Fibroblast of lung (primary cell): ENCODE results near the gene NCK2. TPM values are rescaled to one million over a fixed set of nuclear protein-coding genes. Genes with fewer than 3 reads are reported as not detected.

Source experiments
- DNase-seq, 2 donors: peaks; one replicate each; pipeline versions ENCODE4 v3.0.0 to v3.0.0-alpha.2; 2010; ENCODE audit warnings: low read depth in 2 of 2
- H2AFZ ChIP-seq: 2 replicates; pipeline ENCODE4 v1.5.1; 2012; ENCODE audit warnings: low read length, control low read depth, inconsistent platforms
- H3K27ac ChIP-seq: 2 replicates; pipeline ENCODE4 v1.5.1; 2011; ENCODE audit warnings: low read length, control low read depth; ENCODE audit not compliant: insufficient read depth
- H3K27me3 ChIP-seq: 2 replicates; pipeline ENCODE4 v1.5.1; 2011; ENCODE audit warnings: mild to moderate bottlenecking, low read length; ENCODE audit not compliant: control insufficient read depth, insufficient read depth
- H3K36me3 ChIP-seq: 2 replicates; pipeline ENCODE4 v1.5.1; 2011; ENCODE audit warnings: low read length; ENCODE audit not compliant: control insufficient read depth, insufficient read depth
- H3K4me1 ChIP-seq: 2 replicates; pipeline ENCODE4 v1.5.1; 2011; ENCODE audit warnings: low read length; ENCODE audit not compliant: control insufficient read depth, insufficient read depth; ENCODE audit errors: extremely low read depth
- H3K4me2 ChIP-seq: 2 replicates; pipeline ENCODE4 v1.5.1; 2011; ENCODE audit warnings: low read length, control low read depth; ENCODE audit not compliant: insufficient read depth; ENCODE audit errors: extremely low read depth
- H3K4me3 ChIP-seq, 4 experiments: fragments of 200-600 bp in 1 of 4; sonication (generic) in 1 of 4; replicated peaks in 1 of 4; 2 replicates each; pipeline ENCODE4 v1.5.1; 2011 to 2016; ENCODE audit warnings: low read length in 4 of 4, low read depth in 3 of 4, mild to moderate bottlenecking in 3 of 4, control low read depth in 2 of 4, inconsistent platforms in 1 of 4, mixed read lengths in 1 of 4; ENCODE audit not compliant: insufficient read depth in 1 of 4; ENCODE audit errors: control extremely low read depth in 1 of 4
- H3K79me2 ChIP-seq: 2 replicates; pipeline ENCODE4 v1.5.1; 2012; ENCODE audit warnings: mild to moderate bottlenecking, low read length, inconsistent platforms; ENCODE audit not compliant: control insufficient read depth, insufficient read depth
- H3K9ac ChIP-seq: 2 replicates; pipeline ENCODE4 v1.5.1; 2011; ENCODE audit warnings: mild to moderate bottlenecking, low read length, control low read depth; ENCODE audit not compliant: insufficient read depth
- H3K9me3 ChIP-seq: 2 replicates; pipeline ENCODE4 v1.5.1; 2012; ENCODE audit warnings: low read depth, low read length; ENCODE audit not compliant: control insufficient read depth, insufficient read depth
- H4K20me1 ChIP-seq: 2 replicates; pipeline ENCODE4 v1.5.1; 2011; ENCODE audit warnings: low read length; ENCODE audit not compliant: control insufficient read depth, insufficient read depth; ENCODE audit errors: extremely low read depth
- CTCF ChIP-seq, 2 donors: IDR thresholded peaks in 1 of 2; conservative IDR thresholded peaks in 1 of 2; 1 replicate in 1 of 2; 2 replicates in 1 of 2; pipeline ENCODE4 v1.5.1; 2011 to 2012; ENCODE audit warnings: low read length in 2 of 2, control low read depth in 1 of 2, inconsistent platforms in 1 of 2, low read depth in 1 of 2, mild to moderate bottlenecking in 1 of 2
- EZH2 ChIP-seq: IDR thresholded peaks from 2 replicates; pipeline ENCODE4 v1.5.1; 2012; ENCODE audit warnings: low read length, control low read depth, mild to moderate bottlenecking; ENCODE audit errors: missing control alignments
- polyA plus RNA-seq, 2 donors: library from polyadenylated mRNA; depleted of rRNA in 1 of 2; stranded (reverse) in 1 of 2; unstranded in 1 of 2; fragments of >200 nt; gene quantifications; 2 replicates each; pipeline ENCODE4 v1.2.1, GENCODE V29; 2011 to 2012; ENCODE audit warnings: missing spikeins in 1 of 2
- total RNA-seq: library from RNA; depleted of rRNA; stranded (reverse); fragments of >200 nt; gene quantifications from 2 replicates; pipeline ENCODE4 v1.2.1, GENCODE V29; 2014

The NCK2 gene
- total and polyA plus RNA-seq, 2 donors (not counting 1 experiment from before 2014, with no cell fraction given) = 25.4 to 51.3 TPM

- no peak overlapping the region for H3K4me3 ChIP-seq
- no peaks in the 10 kb centered on the region for H3K36me3 ChIP-seq
- H3K27ac ChIP-seq = no peak overlapping the region
- TF ChIP-seq EZH2 (no peak), CTCF (conservative IDR thresholded peaks at IDR 0.05 in 1 of 2, IDR thresholded peaks at IDR 0.05 in 1 of 2; ENCODE audit: low read depth in 1 of 2, low read length in 2 of 2) (no peak)
- H2AFZ ChIP-seq = no peak overlapping the region
- H3K27me3 ChIP-seq = no peaks in the 10 kb centered on the region
- H3K4me2 ChIP-seq = no peak overlapping the region
- no peaks in the 10 kb centered on the region for H3K9me3 ChIP-seq
- DNase-seq = no peak
- no peaks in the 10 kb centered on the region for H3K79me2 ChIP-seq
- peaks cover 5% of the 10 kb centered on the region for H3K4me1 ChIP-seq
- H3K9ac ChIP-seq = no peak overlapping the region
- H4K20me1 ChIP-seq = no peaks in the 10 kb centered on the region
Measured at GRCh38 chr2:105890111-105890510, 145.4 kb downstream of the NCK2 start.

GRCh38 chr2:105890856-105891255 lies 146.1 kb downstream of the NCK2 start:
- no peak for TF ChIP-seq CTCF (conservative IDR thresholded peaks at IDR 0.05 in 1 of 2, IDR thresholded peaks at IDR 0.05 in 1 of 2; ENCODE audit: low read depth in 1 of 2, low read length in 2 of 2)
- no peak for TF ChIP-seq EZH2
- no peak overlapping the region for H3K9ac ChIP-seq
- H3K27me3 ChIP-seq = no peaks in the 10 kb centered on the region
- no peak for DNase-seq
- no peak overlapping the region for H3K4me3 ChIP-seq
- H4K20me1 ChIP-seq = no peaks in the 10 kb centered on the region
- H3K79me2 ChIP-seq = no peaks in the 10 kb centered on the region
- H3K27ac ChIP-seq = no peak overlapping the region
- no peaks in the 10 kb centered on the region for H3K36me3 ChIP-seq
- peaks cover 5% of the 10 kb centered on the region for H3K4me1 ChIP-seq
- H3K4me2 ChIP-seq = no peak overlapping the region
- H2AFZ ChIP-seq = no peak overlapping the region
- H3K9me3 ChIP-seq = no peaks in the 10 kb centered on the region

- Histone ChIP-seq H3K4me1 (peaks cover 2% of the 10 kb centered on the region), H3K27me3 (no peaks in the 10 kb centered on the region), H2AFZ (no peak overlapping the region), H3K27ac (no peak overlapping the region), H3K36me3 (no peaks in the 10 kb centered on the region), H3K79me2 (no peaks in the 10 kb centered on the region), H3K4me3 (no peak overlapping the region), H3K9me3 (no peaks in the 10 kb centered on the region), H4K20me1 (no peaks in the 10 kb centered on the region), H3K4me2 (no peak overlapping the region), H3K9ac (no peak overlapping the region)
- TF ChIP-seq EZH2 (no peak), CTCF (conservative IDR thresholded peaks at IDR 0.05 in 1 of 2, IDR thresholded peaks at IDR 0.05 in 1 of 2; ENCODE audit: low read depth in 1 of 2, low read length in 2 of 2) (no peak)
- no peak for DNase-seq
Measured at GRCh38 chr2:105893011-105893995, 148.6 kb downstream of the NCK2 start.
